K562 (cell line): ENCODE results near the gene CCR7. TPM values are rescaled to one million over a fixed set of nuclear protein-coding genes. Genes with fewer than 3 reads are reported as not detected.
A peak's percentile ranks its signal among the peaks of the same experiment; 100 is the strongest.

Experiments
- ATAC-seq: fragments of 200-7000 bp; cut with Tn5 transposase; 3 replicates; pipeline ENCODE4 v1.9.1; 2020; ENCODE audit warnings: moderate library complexity
- BruUV-seq: library from RNA; stranded (reverse); fragments of 400-500 nt; replicated peaks from 2 replicates; lab custom pipeline; 2021; lab: Mats Ljungman, UMichigan
- CTCF ChIA-PET: fragments of 300-600 bp; formaldehyde crosslinking; extraction: SDS; loops from one replicate; lab custom pipeline; 2021; ENCODE audit warnings: low intra/inter-chr PET ratio; lab: Yijun Ruan, JAX
- POLR2A ChIA-PET: fragments of 300-600, 350-650 bp; sonication (Branson Sonifier 250); formaldehyde crosslinking; extraction: SDS; loops from one replicate; lab custom pipeline; 2021; ENCODE audit warnings: antibody characterized with exemption, inconsistent platforms; lab: Yijun Ruan, JAX
- DNase-seq, 4 experiments: peaks; one replicate each; pipeline versions ENCODE4 v3.0.0 to v3.0.0-alpha.2; 2011 to 2018; ENCODE audit warnings: low spot score in 3 of 4, mixed read lengths in 3 of 4; ENCODE audit errors: extremely low read depth in 1 of 4
- FAIRE-seq: peaks from 2 replicates; lab custom pipeline; 2011; peaks lifted over from hg19 to GRCh38; lab: Jason Lieb, UNC
- H2AFZ ChIP-seq: 2 replicates; pipeline ENCODE4 v1.6.0; 2011; ENCODE audit warnings: low read depth, low read length, control low read depth, inconsistent platforms
- H3K27ac ChIP-seq: fragments of 200-600 bp; 3 replicates; pipeline ENCODE4 v1.8.0; 2011; ENCODE audit warnings: low read depth, mild to moderate bottlenecking, control low read depth, inconsistent platforms, low read length, moderate library complexity, mixed read lengths; ENCODE audit errors: extremely low read depth
- H3K27me3 ChIP-seq, 2 experiments: fragments of 300-600 bp in 1 of 2; 2 replicates in 1 of 2; 3 replicates in 1 of 2; pipeline versions ENCODE4 v1.6.0 to v1.8.0; 2011; ENCODE audit warnings: inconsistent platforms in 2 of 2, low read length in 2 of 2, mild to moderate bottlenecking in 1 of 2, mixed read lengths in 1 of 2, moderate library complexity in 1 of 2; ENCODE audit not compliant: control insufficient read depth in 2 of 2, insufficient read depth in 2 of 2
- H3K36me3 ChIP-seq: fragments of 300-600 bp; 3 replicates; pipeline ENCODE4 v1.8.0; 2011; ENCODE audit warnings: mild to moderate bottlenecking, low read length, inconsistent platforms; ENCODE audit not compliant: control insufficient read depth, insufficient read depth
- H3K4me1 ChIP-seq, 2 experiments: fragments of 200-600 bp in 1 of 2; replicated peaks in 1 of 2; 2 replicates in 1 of 2; 3 replicates in 1 of 2; pipeline versions ENCODE4 v1.5.1 to v1.8.0; 2011; ENCODE audit warnings: inconsistent platforms in 2 of 2, low read length in 2 of 2, mild to moderate bottlenecking in 1 of 2, mixed read lengths in 1 of 2, moderate library complexity in 1 of 2; ENCODE audit not compliant: control insufficient read depth in 2 of 2, insufficient read depth in 2 of 2
- H3K4me2 ChIP-seq: 2 replicates; pipeline ENCODE4 v1.6.1; 2011; ENCODE audit warnings: low read length, control low read depth, inconsistent platforms, mixed read lengths; ENCODE audit not compliant: insufficient read depth
- H3K4me3 ChIP-seq: fragments of 200-600 bp; sonication (generic), shearing (Covaris generic); 2 replicates; pipeline ENCODE4 v1.5.1; 2016; ENCODE audit warnings: control low read depth, inconsistent platforms
- H3K79me2 ChIP-seq: fragments of 200-600 bp; 3 replicates; pipeline ENCODE4 v1.8.0; 2011; ENCODE audit warnings: low read length, inconsistent platforms; ENCODE audit not compliant: control insufficient read depth, insufficient read depth
- H3K9ac ChIP-seq, 2 experiments: 2 replicates each; pipeline versions ENCODE4 v1.6.0 to v1.6.1; 2011; ENCODE audit warnings: low read depth in 2 of 2, low read length in 2 of 2, control low read depth in 1 of 2, inconsistent platforms in 1 of 2, mild to moderate bottlenecking in 1 of 2, mixed read lengths in 1 of 2; ENCODE audit not compliant: insufficient read depth in 1 of 2
- H3K9me1 ChIP-seq: one replicate; pipeline ENCODE4 v1.6.0; 2011; ENCODE audit warnings: inconsistent platforms, mild to moderate bottlenecking, low read length, moderate library complexity; ENCODE audit not compliant: control insufficient read depth, insufficient read depth
- H3K9me3 ChIP-seq: replicated peaks from 2 replicates; pipeline ENCODE4 v1.5.1; 2011; ENCODE audit warnings: low read depth, low read length, inconsistent platforms; ENCODE audit not compliant: control insufficient read depth, insufficient read depth
- H4K20me1 ChIP-seq: replicated peaks from 2 replicates; pipeline ENCODE4 v1.6.1; 2011; ENCODE audit warnings: low read length, inconsistent platforms, mixed read lengths; ENCODE audit not compliant: control insufficient read depth, insufficient read depth
- ERF ChIP-seq: fragments of 450-650 bp; formaldehyde crosslinking; IDR thresholded peaks from 2 replicates; pipeline ENCODE4 v1.4.0; 2020; ENCODE audit warnings: mild to moderate bottlenecking, mixed read lengths
- FOXJ2 ChIP-seq: fragments of 200-800 bp; sonication (Bioruptor generic); IDR thresholded peaks from 2 replicates; pipeline ENCODE4 v1.6.1; 2016; ENCODE audit warnings: missing genetic modification characterization, missing compliant biosample characterization
- MAFF ChIP-seq: IDR thresholded peaks from 2 replicates; pipeline ENCODE4 v1.6.1; 2012; ENCODE audit warnings: low read length, improper control_type of control experiment
- MAFG ChIP-seq: fragments of 450-650 bp; conservative IDR thresholded peaks from 2 replicates; pipeline ENCODE4 v1.6.1; 2016; ENCODE audit warnings: missing genetic modification characterization, missing compliant biosample characterization
- MEIS2 ChIP-seq: fragments of 450-650 bp; IDR thresholded peaks from 2 replicates; pipeline ENCODE4 v1.6.1; 2014; ENCODE audit warnings: mild to moderate bottlenecking; ENCODE audit not compliant: partially characterized antibody
- MYNN ChIP-seq, 2 experiments: sonication (generic); formaldehyde crosslinking in 1 of 2; IDR thresholded peaks; 2 replicates each; pipeline versions ENCODE4 v1.5.0 to v1.6.1; 2016 to 2020; ENCODE audit warnings: antibody characterized with exemption in 1 of 2, missing genetic modification reagents in 1 of 2
- SMAD1 ChIP-seq: fragments of 150-350 bp; IDR thresholded peaks from 2 replicates; pipeline ENCODE4 v1.6.1; 2014; ENCODE audit warnings: low read length, low read depth; ENCODE audit not compliant: partially characterized antibody
- XRCC4 ChIP-seq: IDR thresholded peaks from one replicate; pipeline ENCODE4 v1.6.1; 2011; ENCODE audit not compliant: insufficient read depth, insufficient read length; ENCODE audit errors: extremely low read depth
- ZNF140 ChIP-seq: fragments of 250-450 bp; sonication (Bioruptor Pico); IDR thresholded peaks from 2 replicates; pipeline ENCODE4 v1.8.0; 2021; ENCODE audit warnings: moderate library complexity, mild to moderate bottlenecking, inconsistent platforms
- ZNF282 ChIP-seq: sonication (generic); formaldehyde crosslinking; IDR thresholded peaks from 2 replicates; pipeline ENCODE4 v1.8.1; 2023; ENCODE audit warnings: missing genetic modification reagents
- WGBS: fragments of 100-300 bp; shearing (Covaris generic); methylation state at CpG from one replicate; pipeline ENCODE4 v1.1.6; 2016; ENCODE audit warnings: low coverage, mixed read lengths; ENCODE audit not compliant: insufficient coverage; ENCODE audit errors: missing lambda C conversion rate; 5-methylcytosine and 5-hydroxymethylcytosine counted together
- in situ Hi-C: fragments of 300-500 bp; cut with MboI; formaldehyde crosslinking; loops from 4 replicates; pipeline ENCODE4 v1.15.0; 2018; ENCODE audit warnings: inconsistent platforms, mixed read lengths
- intact Hi-C: fragments of 100-400 bp; cut with micrococcal nuclease; formaldehyde crosslinking; loops from 2 replicates; pipeline ENCODE4 v1.14.2; 2022
- polyA plus RNA-seq, 8 experiments: library from polyadenylated mRNA; depleted of rRNA in 4 of 8; stranded (reverse) in 5 of 8; unstranded in 3 of 8; fragments of >200 nt; fragmentation: Nextera tagmentation in 2 of 8; fragmentation: Illumina TruSeq in 1 of 8; extraction: Ambion mirVana in 2 of 8; extraction: Trizol in 1 of 8; gene quantifications; 2 replicates each; pipeline versions ENCODE4 v1.2.1 to v1.2.3, GENCODE V29; 2011 to 2014; ENCODE audit warnings: inconsistent platforms in 1 of 8, missing spikeins in 1 of 8
- total RNA-seq, 7 experiments: library from RNA; depleted of rRNA in 6 of 7; stranded (reverse); fragments of >200 nt in 6 of 7; fragmentation: Illumina TruSeq in 2 of 7; extraction: Trizol in 2 of 7; gene quantifications; 2 replicates each; pipeline versions ENCODE4 v1.2.1 to v1.2.3, GENCODE V29; 2011 to 2021; ENCODE audit warnings: low replicate concordance in 1 of 7
- TF ChIP-seq, protein P1 (sequence below): fragments of 450-650 bp; IDR thresholded peaks from 2 replicates; pipeline ENCODE4 v1.6.1; 2016; ENCODE audit warnings: low read depth
- TF ChIP-seq, protein P2 (sequence below): fragments of 200-400 bp; formaldehyde crosslinking; IDR thresholded peaks from 2 replicates; pipeline ENCODE4 v1.6.1; 2017; ENCODE audit warnings: mild to moderate bottlenecking, low read depth, low read length, moderate library complexity

The CCR7 gene
- total and polyA plus RNA-seq, 9 of the 15 experiments (the other 6 are each of a cell fraction or from before 2014, with no cell fraction given) = 0.14 to 1.4 (median 0.56) TPM

DNA sequence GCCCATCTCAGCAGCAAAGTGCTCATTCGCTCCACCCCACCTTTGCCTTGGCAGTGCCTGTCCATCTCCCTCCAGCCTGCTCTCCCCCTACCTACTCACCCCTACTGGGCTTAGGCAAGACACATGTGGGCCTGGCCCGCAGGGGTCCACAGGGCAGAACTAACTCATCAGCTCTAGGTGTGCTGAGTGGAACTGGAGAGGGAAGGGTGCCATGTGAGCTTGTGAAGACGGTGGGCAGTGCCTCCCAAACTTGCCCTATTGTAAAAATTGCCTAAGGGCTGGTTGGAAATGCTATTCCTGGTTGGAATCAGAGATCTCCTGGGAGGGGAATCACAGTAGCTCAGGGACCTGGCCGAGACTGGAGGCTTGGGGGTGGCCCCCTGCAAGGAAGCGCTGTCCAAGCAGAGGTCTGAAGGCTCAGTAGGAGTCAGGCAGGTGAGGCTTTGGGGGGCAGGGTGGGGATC lies 34.7 kb downstream of the CCR7 start:
- no peak overlapping the region for H3K4me2 ChIP-seq
- no TSS peak for BruUV-seq
- CTCF ChIA-PET = interaction anchor here (0.5 kb wide), 1 partner anchor 92 kb away, joined by 3 read pairs; no protein-coding TSS in a partner anchor
- ATAC-seq (no peak), FAIRE-seq (no peak), DNase-seq (no peak)
- WGBS = 54% methylated on average over 2 of the region's 5 CpGs
- in situ Hi-C loops (no loop called here), intact Hi-C loops (loop anchor here (10.0 kb wide), 1 partner anchor 226 kb away; the partner anchor contains the start of gene RARA)
- POLR2A ChIA-PET = interaction anchor here (0.7 to 0.9 kb wide), 2 partner anchors 11 to 83 kb away, joined by 4 read pairs; no protein-coding TSS in a partner anchor
- peak overlapping the region in 1 of 2 experiments; percentile 2; a peak in 1 of 4 replicates for H3K9ac ChIP-seq
- H3K79me2 ChIP-seq = no peaks in the 10 kb centered on the region
- no peak overlapping the region for H3K27ac ChIP-seq
- H3K9me1 ChIP-seq = no peaks in the 10 kb centered on the region
- H3K9me3 ChIP-seq = no peaks in the 10 kb centered on the region; the same call in 1 of the 2 replicates
- H3K36me3 ChIP-seq = no peaks in the 10 kb centered on the region
- H4K20me1 ChIP-seq = no peaks in the 10 kb centered on the region
- H3K27me3 ChIP-seq = no peaks in the 10 kb centered on the region
- peaks cover 4 to 24% of the 10 kb centered on the region in 2 experiments for H3K4me1 ChIP-seq
- no peak overlapping the region for H3K4me3 ChIP-seq
- H2AFZ ChIP-seq = 0 out of 2 replicates have a peak overlapping the region, but pooled peaks have one; percentile 22
- TF ChIP-seq MEIS2 (no peak), MAFF (no peak), XRCC4 (no peak), MAFG (tag) (no peak), FOXJ2 (tag) (no peak), SMAD1 (no peak), ERF (no peak), ZNF282 (CRISPR knock-in tag) (no peak), MYNN (IDR thresholded peaks at IDR 0.05) (no peak), MYNN (CRISPR knock-in tag; IDR thresholded peaks at IDR 0.05) (no peak), ZNF140 (CRISPR knock-in tag) (no peak)
- TF ChIP-seq, protein P1, sequence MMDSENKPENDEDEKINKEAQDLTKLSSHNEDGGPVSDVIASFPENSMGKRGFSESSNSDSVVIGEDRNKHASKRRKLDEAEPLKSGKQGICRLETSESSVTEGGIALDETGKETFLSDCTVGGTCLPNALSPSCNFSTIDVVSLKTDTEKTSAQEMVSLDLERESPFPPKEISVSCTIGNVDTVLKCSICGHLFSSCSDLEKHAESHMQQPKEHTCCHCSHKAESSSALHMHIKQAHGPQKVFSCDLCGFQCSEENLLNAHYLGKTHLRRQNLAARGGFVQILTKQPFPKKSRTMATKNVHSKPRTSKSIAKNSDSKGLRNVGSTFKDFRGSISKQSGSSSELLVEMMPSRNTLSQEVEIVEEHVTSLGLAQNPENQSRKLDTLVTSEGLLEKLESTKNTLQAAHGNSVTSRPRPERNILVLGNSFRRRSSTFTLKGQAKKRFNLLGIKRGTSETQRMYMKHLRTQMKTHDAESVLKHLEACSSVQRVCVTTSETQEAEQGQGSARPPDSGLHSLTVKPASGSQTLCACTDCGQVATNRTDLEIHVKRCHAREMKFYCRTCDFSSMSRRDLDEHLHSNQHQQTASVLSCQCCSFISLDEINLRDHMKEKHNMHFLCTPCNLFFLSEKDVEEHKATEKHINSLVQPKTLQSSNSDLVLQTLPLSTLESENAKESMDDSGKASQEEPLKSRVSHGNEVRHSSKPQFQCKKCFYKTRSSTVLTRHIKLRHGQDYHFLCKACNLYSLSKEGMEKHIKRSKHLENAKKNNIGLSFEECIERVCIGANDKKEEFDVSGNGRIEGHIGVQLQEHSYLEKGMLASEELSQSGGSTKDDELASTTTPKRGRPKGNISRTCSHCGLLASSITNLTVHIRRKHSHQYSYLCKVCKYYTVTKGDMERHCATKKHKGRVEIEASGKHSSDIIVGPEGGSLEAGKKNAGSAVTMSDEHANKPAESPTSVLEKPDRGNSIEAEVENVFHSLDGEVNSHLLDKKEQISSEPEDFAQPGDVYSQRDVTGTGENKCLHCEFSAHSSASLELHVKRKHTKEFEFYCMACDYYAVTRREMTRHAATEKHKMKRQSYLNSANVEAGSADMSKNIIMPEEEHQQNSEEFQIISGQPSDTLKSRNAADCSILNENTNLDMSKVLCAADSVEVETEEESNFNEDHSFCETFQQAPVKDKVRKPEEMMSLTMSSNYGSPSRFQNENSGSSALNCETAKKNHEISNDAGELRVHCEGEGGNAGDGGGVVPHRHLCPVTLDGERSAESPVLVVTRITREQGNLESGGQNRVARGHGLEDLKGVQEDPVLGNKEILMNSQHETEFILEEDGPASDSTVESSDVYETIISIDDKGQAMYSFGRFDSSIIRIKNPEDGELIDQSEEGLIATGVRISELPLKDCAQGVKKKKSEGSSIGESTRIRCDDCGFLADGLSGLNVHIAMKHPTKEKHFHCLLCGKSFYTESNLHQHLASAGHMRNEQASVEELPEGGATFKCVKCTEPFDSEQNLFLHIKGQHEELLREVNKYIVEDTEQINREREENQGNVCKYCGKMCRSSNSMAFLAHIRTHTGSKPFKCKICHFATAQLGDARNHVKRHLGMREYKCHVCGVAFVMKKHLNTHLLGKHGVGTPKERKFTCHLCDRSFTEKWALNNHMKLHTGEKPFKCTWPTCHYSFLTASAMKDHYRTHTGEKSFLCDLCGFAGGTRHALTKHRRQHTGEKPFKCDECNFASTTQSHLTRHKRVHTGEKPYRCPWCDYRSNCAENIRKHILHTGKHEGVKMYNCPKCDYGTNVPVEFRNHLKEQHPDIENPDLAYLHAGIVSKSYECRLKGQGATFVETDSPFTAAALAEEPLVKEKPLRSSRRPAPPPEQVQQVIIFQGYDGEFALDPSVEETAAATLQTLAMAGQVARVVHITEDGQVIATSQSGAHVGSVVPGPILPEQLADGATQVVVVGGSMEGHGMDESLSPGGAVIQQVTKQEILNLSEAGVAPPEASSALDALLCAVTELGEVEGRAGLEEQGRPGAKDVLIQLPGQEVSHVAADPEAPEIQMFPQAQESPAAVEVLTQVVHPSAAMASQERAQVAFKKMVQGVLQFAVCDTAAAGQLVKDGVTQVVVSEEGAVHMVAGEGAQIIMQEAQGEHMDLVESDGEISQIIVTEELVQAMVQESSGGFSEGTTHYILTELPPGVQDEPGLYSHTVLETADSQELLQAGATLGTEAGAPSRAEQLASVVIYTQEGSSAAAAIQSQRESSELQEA = no peak
- TF ChIP-seq, protein P2, sequence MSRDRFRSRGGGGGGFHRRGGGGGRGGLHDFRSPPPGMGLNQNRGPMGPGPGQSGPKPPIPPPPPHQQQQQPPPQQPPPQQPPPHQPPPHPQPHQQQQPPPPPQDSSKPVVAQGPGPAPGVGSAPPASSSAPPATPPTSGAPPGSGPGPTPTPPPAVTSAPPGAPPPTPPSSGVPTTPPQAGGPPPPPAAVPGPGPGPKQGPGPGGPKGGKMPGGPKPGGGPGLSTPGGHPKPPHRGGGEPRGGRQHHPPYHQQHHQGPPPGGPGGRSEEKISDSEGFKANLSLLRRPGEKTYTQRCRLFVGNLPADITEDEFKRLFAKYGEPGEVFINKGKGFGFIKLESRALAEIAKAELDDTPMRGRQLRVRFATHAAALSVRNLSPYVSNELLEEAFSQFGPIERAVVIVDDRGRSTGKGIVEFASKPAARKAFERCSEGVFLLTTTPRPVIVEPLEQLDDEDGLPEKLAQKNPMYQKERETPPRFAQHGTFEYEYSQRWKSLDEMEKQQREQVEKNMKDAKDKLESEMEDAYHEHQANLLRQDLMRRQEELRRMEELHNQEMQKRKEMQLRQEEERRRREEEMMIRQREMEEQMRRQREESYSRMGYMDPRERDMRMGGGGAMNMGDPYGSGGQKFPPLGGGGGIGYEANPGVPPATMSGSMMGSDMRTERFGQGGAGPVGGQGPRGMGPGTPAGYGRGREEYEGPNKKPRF = no peak
